ENCODE results near the gene C1orf52.
A peak's percentile ranks its signal among the peaks of the same experiment; 100 is the strongest.

C1orf52 gene

GRCh38 chr1:85229574-85230097 lies 29.8 kb downstream of the C1orf52 start:
- no peak for DNase-seq

- DNase-seq = no peak
These were observed 30.5 kb downstream of the C1orf52 start for GRCh38 chr1:85228972-85229371.

- no peak for DNase-seq
These were observed 33.7 kb downstream of the C1orf52 start for GRCh38 chr1:85225624-85226380.

- DNase-seq = no peak
These were observed 34.5 kb downstream of the C1orf52 start for GRCh38 chr1:85224734-85225623.

- DNase-seq = no peak
These were observed 35.2 kb downstream of the C1orf52 start for GRCh38 chr1:85224295-85224694.

- no peak for DNase-seq
These were observed 36.1 kb downstream of the C1orf52 start for GRCh38 chr1:85223334-85223733.

- no peak for DNase-seq
These were observed 38.7 kb downstream of the C1orf52 start for GRCh38 chr1:85220756-85221201.

- no peak for DNase-seq
These were observed 39.4 kb downstream of the C1orf52 start for GRCh38 chr1:85219853-85220610.

GRCh38 chr1:85216697-85217096 lies 42.8 kb downstream of the C1orf52 start:
- no peak for DNase-seq

GRCh38 chr1:85214654-85215053 lies 44.8 kb downstream of the C1orf52 start:
- DNase-seq = no peak

- DNase-seq = no peak
These were observed 51.0 kb downstream of the C1orf52 start for GRCh38 chr1:85208488-85208887.

GRCh38 chr1:85203573-85204171 lies 55.8 kb downstream of the C1orf52 start:
- DNase-seq = no peak

GRCh38 chr1:85202864-85203255 lies 56.6 kb downstream of the C1orf52 start:
- no peak for DNase-seq

GRCh38 chr1:85202092-85202863 lies 57.2 kb downstream of the C1orf52 start:
- DNase-seq = no peak

- peak; percentile 64 for DNase-seq
These were observed 57.9 kb downstream of the C1orf52 start for GRCh38 chr1:85201340-85202091.

GRCh38 chr1:85200463-85201339 lies 58.8 kb downstream of the C1orf52 start, which contains the start of gene SYDE2:
Gene SYDE2, minus strand, starts transcription at chr1:85201016. Its CDS starts 20 bp downstream, at chr1:85200996.
- DNase-seq = peak; percentile 72

Data from activated naive CD4-positive, alpha-beta T cell treated with Interleukin-2 at 50 U/mL for 16 hours (primary cell).